CD4-positive, alpha-beta T cell treated with Interleukin-17A for 1 hour (primary cell): Measurements from ENCODE around the gene IQGAP1.
"Not testable (repeated sequence)": the region's sequence is repeated elsewhere in the genome, so short reads cannot be mapped to it uniquely, and the experiment has no call there.

Experiments
- DNase-seq: peaks from one replicate; pipeline ENCODE4 v3.0.0-alpha.2; 2020

The IQGAP1 gene

GRCh38 chr15:90412356-90413194, 24.5 kb downstream of the IQGAP1 start:
- peak; percentile 39 for DNase-seq

DNA sequence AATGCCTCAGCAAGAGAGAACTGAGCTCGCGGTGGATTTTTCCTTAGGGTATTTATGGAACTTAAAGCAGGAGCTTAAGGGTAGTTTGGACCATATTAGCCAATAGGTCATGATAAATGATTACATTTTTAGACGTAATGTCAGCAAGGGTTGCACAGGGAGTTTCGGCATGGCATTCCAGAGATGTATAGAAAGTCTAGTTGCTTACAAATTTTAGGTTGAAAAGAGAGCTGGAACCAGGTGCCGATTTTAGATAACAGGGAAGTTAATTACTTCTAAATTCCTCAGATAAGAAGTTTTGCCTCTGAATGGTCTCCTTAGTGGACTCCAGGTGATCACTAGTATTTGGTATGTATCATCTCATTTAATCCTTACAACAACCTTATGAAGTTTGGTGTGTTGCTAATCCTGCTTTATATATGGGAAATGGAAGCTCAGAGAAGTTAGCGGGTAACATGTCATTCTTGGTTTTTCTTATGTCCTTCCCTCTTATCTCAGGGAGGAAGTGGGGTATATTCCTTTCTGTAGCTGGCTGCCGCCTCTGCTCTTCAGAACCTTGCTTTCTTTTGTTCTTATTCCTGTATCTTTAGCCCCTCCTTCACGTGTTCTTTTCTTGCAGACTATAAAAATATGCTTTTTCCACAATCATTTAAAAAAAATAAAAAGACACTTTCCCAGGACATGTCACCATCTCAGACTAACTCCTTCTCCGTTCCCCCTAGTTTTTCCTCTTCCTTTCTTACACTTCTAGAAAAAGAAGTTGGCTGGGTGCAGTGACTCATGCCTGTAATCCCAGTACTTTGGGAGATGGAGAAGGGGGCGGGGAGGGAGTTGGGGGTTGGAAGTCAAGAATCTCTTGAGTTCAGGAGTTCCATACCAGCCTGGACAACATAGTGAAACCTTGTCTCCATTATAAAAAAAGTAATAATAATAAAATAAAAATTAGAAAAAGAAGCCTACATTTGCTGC, 25.7 kb downstream of the IQGAP1 start:
- no peak for DNase-seq

- DNase-seq, result no peak
Measured at GRCh38 chr15:90414408-90415028, 26.5 kb downstream of the IQGAP1 start.

DNA sequence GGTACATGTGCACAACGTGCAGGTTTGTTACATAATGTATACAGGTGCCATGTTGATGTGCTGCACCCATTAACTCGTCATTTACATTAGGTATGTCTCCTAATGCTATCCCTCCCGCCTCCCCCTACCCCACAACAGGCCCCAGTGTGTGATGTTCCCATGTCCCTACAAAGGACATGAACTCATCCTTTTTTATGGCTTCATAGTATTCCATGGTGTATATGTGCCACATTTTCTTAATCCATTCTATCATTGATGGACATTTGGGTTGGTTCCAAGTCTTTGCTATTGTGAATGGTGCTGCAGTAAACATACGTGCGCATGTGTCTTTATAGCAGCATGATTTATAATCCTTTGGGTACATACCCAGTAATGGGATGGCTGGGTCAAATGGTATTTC, 28.0 kb downstream of the IQGAP1 start:
- not testable (repeated sequence) for DNase-seq

- DNase-seq, result no peak
Measured at GRCh38 chr15:90418627-90419026, 30.6 kb downstream of the IQGAP1 start.

DNA sequence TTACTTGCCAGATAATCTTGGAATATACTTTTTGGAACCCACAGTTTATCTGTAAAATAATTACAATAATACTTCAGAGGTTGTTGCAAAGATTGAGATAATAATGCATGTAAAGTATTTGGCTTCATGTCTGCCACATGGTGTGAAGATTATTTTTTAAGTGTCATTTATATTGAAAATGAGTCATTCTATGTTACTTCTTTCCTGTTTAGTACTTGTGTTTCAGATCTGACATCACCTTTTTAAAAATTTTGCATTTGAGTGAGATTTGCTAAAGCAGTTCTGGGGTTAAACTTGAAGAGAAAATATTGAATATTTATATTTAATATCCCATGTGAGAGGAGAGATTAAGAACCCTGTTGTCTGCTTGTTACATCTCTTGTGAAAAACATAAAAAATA, 31.2 kb downstream of the IQGAP1 start:
- no peak for DNase-seq

- no peak for DNase-seq
Measured at GRCh38 chr15:90419738-90420406, 31.8 kb downstream of the IQGAP1 start.

GRCh38 chr15:90420451-90420850, 32.4 kb downstream of the IQGAP1 start:
- no peak for DNase-seq

DNA sequence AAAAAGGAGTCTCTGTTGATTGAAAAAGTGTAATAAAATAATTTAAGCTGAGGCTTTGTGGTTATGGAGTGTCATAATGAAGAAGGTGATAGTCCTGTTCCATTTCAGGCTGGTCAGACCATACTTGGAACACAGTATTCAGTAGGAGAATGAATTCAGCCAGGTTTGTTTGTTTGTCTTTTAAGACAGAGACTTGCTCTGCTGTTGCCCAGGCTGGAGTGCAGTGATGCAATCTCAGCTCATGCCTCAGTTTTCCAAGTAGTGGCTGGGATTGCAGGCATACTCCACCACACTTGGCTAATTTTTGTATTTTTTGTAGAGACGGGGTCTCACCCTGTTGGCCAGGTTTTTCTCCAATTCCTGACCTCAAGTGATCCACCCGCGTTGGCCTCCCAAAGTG, 33.5 kb downstream of the IQGAP1 start:
- no peak for DNase-seq

DNA sequence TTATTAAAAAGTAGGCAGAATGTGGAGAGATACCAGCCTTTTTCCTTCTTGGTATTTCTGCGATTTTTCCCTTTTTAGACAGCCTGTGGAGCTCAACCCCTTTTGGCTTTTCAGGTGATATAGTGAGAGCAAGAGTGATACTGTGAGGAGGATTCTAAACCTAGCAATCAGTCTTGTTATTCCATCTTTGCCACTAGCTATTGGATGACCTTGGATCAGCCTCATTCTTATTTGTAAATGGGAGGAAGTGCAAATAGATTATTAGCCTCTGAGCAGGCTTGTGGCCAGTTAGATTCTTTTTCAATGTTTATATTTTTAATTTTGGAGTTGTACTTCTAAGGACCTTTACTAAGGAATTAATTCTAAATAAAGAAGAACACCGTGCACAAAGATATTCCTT, 34.0 kb downstream of the IQGAP1 start:
- DNase-seq, result no peak

DNA sequence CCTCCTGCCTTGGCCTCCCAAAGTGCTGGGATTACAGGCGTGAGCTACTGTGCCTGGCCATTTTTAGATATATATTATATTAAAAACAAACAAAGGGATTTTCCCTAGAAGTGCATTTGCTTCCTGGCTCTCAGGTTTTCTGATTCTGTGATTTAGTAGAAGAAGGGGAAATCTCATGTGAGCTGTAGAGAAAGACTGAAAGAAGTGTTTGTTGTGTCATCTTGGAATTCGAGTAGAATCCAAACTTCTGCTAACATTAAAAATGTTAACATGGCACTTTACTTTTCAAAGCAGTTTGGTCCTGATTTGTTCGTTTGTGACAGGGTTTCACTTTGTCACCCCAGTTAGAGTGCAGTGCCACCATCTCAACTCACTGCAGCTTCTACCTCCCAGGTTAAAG, 34.9 kb downstream of the IQGAP1 start:
- no peak for DNase-seq

- DNase-seq, result no peak
Measured at GRCh38 chr15:90423801-90424319, 35.8 kb downstream of the IQGAP1 start.

- DNase-seq, result no peak
Measured at GRCh38 chr15:90425726-90426346, 37.8 kb downstream of the IQGAP1 start.

GRCh38 chr15:90427185-90427584, 39.1 kb downstream of the IQGAP1 start:
- DNase-seq, result no peak

DNA sequence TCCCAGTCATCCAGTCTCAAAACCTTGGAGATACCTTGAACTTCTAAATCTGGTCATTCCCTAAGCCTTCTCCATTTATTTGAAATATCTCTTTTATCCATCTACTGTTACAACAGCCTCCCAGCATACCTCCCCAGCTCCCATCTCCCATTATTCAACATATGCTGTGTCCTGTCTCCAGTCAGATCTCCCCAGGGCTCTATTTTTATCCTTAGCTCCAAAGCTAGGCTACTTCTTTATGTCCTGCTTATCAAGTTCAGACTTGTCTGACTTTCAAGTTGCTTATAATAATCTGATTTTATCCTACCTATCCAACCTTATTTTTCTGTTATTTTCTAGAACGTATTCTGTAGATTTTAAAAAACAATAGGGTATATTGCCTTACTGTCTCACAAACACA, 44.2 kb downstream of the IQGAP1 start:
- DNase-seq, result no peak

GRCh38 chr15:90435652-90436337, 47.8 kb downstream of the IQGAP1 start:
- DNase-seq, result no peak

GRCh38 chr15:90436952-90437351, 48.9 kb downstream of the IQGAP1 start:
- no peak for DNase-seq

DNA sequence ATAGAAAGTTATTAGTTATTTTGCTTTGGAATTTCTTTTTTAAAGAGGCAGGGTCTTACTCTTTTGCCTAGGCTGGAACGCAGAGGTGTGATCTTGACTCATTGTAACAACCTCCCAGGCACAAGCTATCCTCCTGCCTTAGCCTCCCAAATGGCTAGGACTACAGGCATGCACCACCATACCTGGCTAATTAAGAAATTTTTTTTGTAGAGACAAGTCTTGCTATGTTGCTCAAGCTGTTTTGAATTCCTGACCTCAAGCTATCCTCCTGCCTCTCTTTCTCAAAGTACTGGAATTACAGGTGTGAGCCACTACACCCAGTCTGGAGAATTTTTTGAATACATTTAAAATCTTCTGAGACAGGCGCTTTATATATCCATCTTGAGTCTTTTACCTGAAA, 49.5 kb downstream of the IQGAP1 start:
- no peak for DNase-seq

DNA sequence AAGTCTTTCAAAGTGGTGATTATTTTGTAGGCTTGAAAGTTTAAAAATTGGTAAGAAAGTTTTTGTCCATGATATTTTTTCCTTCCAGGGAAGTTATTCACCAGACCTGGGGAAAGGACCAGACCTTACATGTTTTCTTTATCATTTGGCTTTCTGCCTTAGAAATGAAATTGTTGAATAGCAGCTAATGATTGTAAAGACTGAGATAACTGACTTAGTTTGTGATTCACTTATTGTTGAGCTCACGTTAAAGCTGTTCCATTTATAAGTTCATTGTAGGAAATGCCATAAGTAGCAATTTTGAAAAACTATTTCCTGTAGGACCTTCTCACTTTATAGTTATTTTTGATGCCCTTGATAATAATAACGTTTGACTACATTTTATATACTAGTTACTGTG, 51.9 kb downstream of the IQGAP1 start:
- no peak for DNase-seq

DNA sequence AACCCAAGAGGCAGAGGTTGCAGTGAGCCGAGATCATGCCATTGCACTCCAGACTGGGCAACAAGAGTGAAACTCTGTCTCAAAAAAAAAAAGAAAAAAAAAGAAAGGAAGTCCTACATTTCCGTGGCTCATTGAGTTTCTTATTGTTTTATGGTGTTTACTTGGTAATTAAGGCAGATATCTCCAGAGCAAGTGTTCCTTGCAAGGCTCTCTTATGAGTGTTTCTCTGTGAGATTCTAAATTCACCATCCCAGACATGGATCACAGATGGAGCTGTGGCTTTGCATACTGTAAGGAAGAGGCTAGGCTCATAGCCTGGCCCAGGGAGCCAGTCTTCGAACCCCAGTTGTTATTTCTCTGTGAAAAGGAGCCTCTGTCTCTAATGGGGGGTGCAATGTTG, 53.0 kb downstream of the IQGAP1 start:
- DNase-seq, result no peak

GRCh38 chr15:90442423-90442822, 54.4 kb downstream of the IQGAP1 start:
- DNase-seq, result no peak
